Measurements from ENCODE around the gene SRCIN1.

Gene SRCIN1

DNA sequence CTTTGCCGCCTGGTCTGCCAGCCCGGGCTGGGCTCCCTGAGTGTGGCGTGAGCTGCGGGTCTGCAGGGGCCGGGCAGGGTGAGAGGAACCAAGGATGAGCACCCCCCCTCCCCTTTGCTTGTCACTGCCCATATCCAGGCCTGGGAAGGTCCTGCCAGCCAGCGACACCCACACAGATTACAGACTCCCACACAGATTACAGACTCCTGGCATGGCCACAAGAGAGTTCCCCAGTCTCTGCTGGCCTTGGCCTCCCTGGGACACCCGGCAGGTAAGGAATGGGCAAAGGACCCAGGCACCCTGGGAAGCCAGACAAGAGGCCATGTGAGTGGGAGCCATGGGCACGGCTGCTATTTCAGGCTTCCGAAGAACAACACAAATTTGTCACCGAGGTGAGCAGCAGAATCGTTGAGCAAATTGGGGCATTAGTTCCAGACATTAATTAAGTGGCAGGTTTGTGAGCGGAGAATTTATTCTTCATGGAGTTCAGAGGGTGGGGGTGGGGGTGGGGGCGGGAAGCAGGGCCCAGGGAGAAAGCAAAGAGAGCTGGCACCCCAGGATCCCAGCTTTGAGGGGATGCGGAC lies 41.4 kb downstream of the SRCIN1 start:
- no peak for DNase-seq (ENCODE audit: low read depth in 2 of 2)

DNA sequence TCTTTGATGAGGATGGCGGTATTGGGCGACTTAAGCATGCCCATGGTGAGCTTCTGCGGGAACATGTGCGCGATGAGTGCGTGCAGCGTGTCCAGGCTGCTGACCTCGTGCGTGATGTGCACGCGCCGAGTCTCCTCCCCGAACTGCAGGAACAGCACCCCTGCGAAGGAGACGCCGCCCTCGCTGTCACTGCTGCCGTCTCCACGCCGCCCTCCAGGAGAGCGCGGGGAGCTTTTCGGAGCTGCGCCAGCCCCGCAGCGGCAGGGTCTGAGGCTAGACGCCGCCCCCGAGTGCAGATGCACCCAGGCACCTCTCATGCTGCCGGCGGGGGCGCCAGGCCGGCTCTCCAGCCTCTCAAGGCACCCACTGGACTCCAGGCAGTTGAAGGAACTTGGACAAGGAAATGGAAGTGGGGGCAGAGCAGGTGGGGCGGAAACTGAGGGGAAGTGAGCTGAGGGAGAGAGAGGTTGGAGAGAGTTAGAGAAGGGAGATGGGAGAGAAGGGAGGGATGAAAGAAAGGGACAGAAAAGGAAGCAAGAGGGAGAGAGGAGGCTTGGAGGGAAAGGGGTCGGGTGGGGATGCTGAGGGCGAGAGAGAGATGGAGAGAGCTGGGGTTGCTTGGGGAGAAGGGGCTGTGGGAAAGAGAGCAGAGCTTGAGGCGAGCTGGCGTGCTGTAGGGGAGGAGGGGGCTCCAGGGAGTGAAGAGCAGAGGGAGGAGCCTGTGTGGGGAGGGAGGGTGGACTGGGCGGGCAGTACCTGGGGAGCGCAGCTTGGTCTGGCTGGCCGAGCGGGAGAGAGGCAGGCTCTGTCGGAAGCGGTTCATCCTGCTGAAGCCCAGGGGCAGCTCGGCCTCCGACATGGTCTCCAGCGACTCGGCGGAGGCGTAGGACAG lies 42.1 kb downstream of the SRCIN1 start:
- no peak for DNase-seq (ENCODE audit: low read depth in 2 of 2)

- DNase-seq (ENCODE audit: low read depth in 2 of 2), result no peak
These were observed 42.8 kb downstream of the SRCIN1 start for GRCh38 chr17:38562903-38563302.

DNA sequence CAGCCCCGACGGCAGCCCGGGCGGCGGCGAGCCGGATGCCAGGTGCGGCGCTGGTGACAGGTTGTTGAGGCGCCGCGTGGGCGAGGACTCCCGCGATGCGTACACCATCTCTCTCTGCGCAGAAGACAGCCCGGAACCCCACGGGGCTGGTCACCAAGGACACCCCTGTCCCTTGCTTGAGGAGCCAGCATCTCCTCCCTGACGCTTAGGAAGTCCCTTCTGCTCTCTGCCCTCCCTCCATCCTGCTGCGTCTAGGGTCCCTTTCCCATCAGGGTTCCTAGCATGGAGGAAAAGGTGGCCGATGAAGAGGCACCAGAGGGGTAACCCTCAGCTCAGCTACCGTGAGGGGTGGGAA lies 43.6 kb downstream of the SRCIN1 start:
- DNase-seq (ENCODE audit: low read depth in 2 of 2), result no peak

DNA sequence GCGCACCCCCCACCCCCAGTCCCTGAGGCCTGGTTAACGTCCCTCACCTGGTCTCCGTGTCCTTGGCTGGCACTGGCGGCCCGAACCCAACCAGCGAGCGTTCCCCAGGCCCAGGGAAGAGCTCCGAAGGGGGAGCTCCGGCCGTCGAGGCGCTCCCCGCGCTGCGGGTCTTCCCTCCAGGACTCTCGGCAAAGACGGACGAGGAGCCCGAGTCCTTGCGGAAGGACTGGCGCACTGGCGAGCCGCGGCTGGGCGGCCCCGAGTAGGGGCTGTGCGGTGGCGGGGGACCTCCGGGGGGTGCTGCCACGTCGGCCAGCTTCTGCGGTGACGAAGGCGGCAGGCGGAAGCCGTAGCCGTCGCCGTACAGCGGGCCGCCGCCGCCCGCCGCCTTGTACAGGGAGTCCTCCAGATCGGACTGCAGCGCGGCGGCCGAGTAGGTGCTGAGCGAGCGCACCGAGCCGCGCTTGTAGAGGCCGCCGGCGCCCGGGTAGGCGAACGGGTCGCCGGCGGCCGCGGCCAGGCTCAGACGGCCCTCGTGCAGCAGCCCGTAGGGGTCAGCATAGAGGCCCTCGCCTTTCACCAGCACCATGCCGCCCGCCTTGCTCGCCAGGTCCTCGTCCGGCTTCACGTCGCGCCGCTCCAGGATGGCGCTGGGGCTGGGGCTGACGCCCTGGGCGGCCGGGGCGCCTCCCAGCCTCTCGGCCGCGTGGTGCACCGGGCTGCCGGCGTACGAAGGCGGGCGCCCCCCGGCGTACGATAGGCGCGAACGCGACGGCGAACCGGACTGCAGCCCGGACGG lies 44.1 kb downstream of the SRCIN1 start:
- no peak for DNase-seq (ENCODE audit: low read depth in 2 of 2)

GRCh38 chr17:38560503-38561318 lies 45.0 kb downstream of the SRCIN1 start:
- DNase-seq (ENCODE audit: low read depth in 2 of 2), result no peak

DNA sequence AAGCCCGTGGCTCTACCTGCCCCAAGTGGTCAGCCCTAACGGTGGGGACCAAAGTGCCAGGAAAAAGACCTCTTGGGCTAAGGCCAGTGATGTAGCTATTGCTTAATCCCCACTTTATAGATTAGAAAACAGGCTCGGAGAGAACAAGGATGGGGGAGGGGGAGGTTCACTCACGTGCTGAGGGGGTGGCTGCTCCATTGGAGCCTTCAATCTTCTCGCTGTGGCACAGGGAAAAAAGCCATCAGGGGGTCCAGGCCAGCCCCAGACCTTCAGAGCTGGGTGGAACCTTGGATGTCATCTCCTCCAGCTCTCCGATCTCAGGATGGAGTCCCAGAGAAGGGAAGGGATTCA lies 45.9 kb downstream of the SRCIN1 start:
- DNase-seq (ENCODE audit: low read depth in 2 of 2), result no peak

DNA sequence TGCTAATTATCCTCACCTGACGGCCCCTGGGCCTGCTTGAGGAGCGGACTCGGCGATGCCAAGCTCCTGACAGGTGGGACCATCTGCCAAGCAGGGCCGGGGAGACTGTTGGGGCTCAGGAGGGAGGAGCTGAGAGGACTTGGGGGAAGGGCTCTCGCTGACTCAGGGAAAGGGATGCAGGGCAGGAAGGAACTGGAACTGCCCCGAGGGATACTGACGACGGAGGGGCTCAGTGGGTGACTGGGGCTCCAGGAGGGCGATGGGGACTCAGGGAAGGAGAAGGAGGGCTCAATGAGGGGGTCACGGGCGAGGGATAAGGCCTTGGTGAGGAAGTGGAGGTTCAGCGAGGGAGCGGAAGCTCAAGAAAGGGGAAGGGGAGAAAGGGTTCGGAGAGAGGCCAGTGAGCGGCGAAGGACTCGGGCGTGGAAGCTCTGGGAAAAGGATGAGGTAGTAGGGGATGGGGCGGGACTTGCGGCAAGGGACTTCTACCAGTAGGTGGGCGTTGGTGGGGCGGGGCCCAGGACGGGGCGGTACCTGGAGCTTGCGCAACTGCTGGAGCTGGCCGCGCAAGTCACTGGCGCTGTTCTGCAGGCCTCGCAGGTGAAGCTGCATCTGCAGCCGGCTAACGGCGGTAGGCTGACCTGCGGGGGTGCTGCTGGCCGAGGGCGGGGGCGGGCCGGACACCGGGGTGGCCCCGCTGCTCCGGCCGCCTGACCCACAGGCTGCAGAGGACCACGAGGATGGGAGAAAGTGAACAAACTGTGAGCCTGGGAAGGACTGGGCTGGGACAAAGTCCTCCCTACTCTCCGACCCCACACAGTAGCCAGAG lies 46.5 kb downstream of the SRCIN1 start:
- DNase-seq (ENCODE audit: low read depth in 2 of 2), result peak; percentile 78 to 85

DNA sequence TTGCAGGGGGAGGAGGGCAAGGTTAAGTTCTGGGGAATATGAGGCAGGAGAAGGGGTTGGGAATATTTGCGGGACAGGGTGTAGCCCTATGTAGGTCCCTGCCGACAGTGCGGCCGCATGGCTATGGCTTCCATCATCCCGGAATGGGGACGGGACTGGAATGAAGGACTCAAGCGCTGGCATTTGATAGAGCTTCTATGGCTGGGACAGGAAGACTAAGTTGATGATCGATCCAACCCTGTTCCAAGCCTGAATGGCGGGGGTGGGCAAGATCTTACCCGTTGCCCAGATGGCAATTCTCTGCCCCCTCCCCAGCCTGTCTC lies 47.1 kb downstream of the SRCIN1 start:
- no peak for DNase-seq (ENCODE audit: low read depth in 2 of 2)

- DNase-seq (ENCODE audit: low read depth in 2 of 2), result peak; percentile 72 to 77
These were observed 47.7 kb downstream of the SRCIN1 start for GRCh38 chr17:38557836-38558727.

GRCh38 chr17:38557396-38557795 lies 48.4 kb downstream of the SRCIN1 start:
- no peak for DNase-seq (ENCODE audit: low read depth in 2 of 2)

- DNase-seq (ENCODE audit: low read depth in 2 of 2), result no peak
These were observed 49.5 kb downstream of the SRCIN1 start for GRCh38 chr17:38556239-38556638.

DNA sequence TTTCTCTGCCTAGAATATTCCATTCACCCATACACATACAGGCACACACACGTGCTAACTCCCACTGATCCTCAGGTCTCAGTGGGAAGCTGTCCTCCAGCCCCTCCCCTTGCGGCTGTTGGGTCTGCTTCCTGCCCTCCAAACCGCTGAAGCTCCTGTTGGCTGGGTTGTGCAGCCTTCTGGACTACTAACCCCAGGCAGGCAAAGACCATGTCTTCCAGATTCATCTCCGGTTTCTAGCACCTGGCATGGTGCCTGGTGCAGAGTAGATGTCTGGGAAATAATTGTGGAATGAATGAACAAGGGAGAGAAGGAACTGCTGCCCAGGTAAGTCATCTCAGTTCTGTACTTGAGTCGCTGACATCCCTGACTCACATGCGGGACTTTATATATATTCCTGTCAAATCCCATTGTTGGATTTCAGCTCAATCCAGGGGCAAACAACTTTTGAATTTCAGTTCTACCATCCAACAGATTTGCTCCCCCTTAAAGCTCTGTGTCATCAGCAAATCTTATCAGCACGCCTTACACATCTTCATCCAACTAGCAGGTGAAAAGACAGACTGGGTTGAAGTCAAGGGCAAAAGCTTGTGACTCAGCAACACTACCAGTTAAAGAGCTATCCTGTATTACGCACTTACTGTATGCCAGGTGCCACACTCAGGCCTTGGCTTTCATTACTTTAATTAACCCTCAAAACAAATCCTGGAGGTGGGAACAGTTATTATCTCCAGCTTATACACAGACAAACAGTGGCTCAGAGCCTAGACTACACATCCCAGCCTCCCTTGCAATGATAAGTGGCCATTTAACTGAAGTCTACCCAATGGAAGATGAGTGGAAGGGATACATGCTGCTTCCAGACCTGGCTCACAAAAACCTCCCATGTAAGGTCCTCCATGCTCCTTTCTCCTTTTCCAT lies 51.1 kb downstream of the SRCIN1 start:
- DNase-seq (ENCODE audit: low read depth in 2 of 2), result no peak

GRCh38 chr17:38552343-38552742 lies 53.4 kb downstream of the SRCIN1 start:
- no peak for DNase-seq (ENCODE audit: low read depth in 2 of 2)

DNA sequence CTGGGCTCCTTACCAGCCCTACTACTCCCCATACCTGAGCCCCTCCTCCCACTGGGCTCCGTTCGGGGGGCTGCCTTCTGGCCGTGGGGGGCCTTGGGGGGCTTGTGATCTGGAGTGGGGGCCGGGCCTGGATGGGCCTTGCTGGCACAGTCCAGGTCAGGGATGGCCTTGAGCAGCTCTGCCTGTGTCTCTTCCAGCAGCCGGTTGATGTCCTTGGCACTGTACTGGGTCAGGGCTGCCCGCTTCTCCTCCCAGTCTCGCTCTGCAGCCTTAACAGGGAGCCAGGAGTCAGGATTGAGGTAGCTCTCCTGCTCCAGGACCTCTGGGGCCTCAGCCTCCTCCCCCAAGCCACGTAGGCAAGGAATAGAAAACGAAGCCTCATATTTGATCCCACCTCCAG lies 54.6 kb downstream of the SRCIN1 start:
- DNase-seq (ENCODE audit: low read depth in 2 of 2), result no peak

DNA sequence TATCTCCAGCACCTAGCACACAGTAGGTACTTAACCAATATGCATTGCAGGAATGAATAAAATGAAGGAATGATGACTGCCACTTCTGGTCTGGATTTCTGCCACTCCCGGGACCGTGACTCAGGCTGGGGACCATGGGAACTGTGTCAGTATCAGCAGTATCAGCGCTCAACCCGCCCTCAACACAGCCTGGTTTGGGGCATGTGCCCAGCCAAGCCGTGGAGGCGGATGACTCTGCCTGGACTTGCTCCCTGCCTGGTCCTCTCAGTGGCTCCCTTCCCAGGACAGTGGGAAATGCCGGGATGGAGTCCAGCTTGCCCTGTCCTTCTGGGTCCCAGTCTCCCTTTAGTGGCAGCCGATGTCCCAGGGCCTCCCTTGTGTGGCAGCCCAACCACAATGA lies 55.1 kb downstream of the SRCIN1 start:
- no peak for DNase-seq (ENCODE audit: low read depth in 2 of 2)

DNA sequence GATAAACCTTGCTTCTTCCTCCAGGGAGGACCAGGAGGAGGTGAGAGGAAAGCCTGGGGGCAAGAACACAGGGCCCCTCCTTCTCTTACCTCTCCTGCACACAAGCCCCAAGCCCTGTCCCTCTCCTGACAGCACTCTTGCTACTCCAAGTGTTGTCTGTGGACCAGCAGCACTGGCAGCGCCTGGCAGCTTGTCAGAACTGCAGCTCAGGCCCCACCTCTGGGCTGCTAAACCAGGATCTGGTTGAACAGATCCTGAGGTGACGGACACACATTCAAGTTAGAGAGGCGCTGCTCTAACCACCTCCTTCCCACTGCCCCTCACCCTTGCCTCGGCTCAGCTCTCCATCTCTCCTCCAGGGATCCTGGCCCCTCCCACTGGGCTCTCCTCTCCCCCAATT lies 56.5 kb downstream of the SRCIN1 start:
- no peak for DNase-seq (ENCODE audit: low read depth in 2 of 2)

- DNase-seq (ENCODE audit: low read depth in 2 of 2), result no peak
These were observed 58.3 kb downstream of the SRCIN1 start for GRCh38 chr17:38547444-38547843.

GRCh38 chr17:38546396-38546795 lies 59.4 kb downstream of the SRCIN1 start:
- DNase-seq (ENCODE audit: low read depth in 2 of 2), result no peak
